Stimulated activated CD4-positive, alpha-beta T cell treated with anti-CD3 and anti-CD28 coated beads, Interleukin-4, amount 100 ng/mL, for 1 hour (primary cell): Measurements from ENCODE around the gene NEB.
"Not testable (repeated sequence)": the region's sequence is repeated elsewhere in the genome, so short reads cannot be mapped to it uniquely, and the experiment has no call there.

Source experiments
- DNase-seq: peaks from one replicate; pipeline ENCODE4 v3.0.0-alpha.2; 2020

NEB gene

DNA sequence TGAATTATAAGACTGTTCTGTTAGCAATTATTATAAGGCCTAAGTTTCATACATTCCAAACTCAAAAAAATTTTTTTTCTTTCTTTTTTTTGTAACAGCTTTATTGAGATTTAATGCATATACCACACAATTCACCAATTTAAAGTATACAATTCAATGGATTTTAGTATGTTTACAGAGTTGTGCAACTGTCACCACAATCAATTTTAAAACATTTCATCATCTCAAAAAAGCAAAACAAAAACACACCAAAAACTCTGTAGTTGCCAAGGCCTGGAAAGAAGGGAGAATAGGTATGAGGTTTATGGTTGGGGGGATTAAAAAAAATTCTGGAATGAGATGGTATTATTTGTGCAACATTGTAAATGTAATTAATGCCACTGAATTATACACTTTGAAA is 36.1 kb downstream of the NEB start:
- not testable (repeated sequence) for DNase-seq

DNA sequence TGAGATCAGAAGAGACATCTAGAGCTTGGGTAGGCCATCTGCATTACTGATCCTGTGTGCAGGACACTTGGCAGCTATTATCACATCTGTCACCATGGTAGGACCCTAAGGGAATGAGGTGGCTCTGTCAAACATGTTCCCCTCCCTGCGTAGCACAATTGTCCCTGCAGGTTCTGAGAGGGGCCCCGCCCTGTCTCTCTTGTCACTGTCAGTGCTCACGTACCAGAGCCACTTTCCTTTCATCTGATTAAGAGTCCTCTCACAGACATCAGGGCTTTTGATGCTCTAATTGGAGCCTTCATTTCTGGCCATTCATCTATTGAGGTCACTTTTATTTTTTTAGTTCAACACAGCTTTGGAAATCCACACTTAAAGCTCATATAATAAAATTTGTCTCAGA is 38.5 kb downstream of the NEB start:
- no peak for DNase-seq

DNA sequence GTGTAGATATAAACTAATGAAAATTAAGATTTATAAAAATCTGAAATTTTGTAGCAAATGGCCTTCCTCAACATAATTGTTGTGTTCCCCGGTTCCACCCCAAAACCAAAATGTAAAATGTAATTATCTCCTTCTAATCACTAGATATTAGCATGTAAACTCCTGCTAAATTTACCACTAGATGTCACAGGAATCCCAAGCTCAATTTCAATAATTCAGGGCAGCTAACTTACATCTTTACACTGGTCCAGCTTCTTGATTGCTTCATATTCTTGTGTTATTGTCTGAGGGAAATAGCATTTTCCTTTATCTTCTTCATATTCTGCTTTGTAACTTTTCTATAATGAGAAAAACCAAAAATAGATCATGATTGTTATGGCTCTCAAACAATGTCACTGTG is 42.6 kb downstream of the NEB start:
- no peak for DNase-seq

DNA sequence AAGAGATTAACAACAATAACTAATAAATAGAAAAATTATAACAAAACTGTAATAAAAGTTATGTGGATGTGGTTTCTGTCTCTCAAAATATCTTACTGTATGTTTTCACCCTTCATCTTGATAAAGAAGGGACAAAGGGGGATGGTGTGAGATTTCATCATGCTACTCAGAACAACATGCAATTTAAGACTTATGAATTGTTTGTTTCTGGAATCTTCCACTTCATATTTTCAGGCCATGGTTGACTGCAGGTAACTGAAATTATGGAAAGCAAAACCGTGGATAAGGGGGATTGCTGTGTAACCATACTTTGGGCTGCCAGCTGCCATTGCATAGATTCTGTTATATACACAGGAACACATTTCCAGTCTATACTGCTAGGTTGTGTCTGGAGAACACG is 45.6 kb downstream of the NEB start:
- no peak for DNase-seq

DNA sequence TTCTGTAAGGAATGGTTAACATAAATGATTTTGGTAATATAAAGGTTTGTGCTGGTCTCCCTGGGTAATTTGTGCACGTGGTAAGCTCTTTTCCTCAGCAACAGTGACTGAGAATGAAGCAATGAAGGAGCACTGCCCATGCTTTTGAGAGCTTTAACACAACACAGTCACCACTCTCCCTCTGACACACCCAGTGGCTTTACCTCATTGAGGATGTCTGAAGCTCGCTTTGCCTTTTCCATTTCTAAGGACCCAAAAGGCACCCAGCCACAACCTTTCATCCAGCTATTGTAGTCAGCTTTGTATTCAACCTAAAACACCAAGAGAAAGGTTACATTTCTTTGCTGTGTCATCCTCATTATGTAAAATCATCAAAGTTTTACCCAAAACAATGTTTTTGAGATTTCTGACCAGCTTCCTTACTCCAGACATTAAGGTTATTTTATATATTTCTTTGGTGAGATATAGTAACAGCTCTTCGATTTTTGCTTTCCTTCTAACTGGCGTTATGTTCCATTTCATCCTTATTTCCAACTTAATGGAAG is 51.7 kb downstream of the NEB start:
- no peak for DNase-seq

DNA sequence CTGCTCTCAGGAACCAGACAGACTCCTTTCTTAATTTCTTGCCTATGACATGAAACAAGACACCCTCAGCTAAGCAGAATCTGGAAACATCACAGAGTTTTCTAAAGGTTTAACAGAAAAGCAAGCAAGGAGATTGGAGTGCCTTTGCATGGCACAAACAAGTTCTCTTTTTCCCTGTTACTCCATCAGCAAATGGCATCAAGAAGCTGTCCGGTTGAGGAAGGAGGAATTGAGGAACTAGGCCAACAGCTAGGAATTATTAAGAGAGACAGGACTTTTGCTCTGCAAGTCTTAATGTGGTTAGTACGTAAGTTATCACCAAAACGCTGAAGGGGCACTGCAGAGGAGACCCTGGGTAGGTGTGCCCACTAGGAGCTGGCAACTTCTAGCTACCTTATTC is 53.2 kb downstream of the NEB start:
- no peak for DNase-seq

DNA sequence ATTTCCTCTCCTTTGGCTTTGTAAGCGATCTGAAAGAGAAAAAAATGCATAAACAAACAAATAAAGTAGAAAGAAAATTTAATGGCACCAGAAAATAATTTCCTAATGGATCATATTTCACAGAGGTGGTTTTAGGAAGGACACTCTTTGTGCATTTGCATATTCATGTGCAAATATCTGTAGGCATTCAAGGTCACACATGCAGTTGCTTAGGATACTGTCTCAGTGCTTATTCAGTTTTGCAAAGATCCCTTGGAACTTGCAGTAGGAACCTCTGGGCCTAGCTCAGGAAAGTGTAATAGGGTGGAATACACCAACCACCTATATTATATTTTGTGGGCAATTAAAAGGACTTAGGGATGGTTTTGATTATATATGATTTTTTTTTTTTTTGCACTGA is 54.3 kb downstream of the NEB start:
- no peak for DNase-seq

DNA sequence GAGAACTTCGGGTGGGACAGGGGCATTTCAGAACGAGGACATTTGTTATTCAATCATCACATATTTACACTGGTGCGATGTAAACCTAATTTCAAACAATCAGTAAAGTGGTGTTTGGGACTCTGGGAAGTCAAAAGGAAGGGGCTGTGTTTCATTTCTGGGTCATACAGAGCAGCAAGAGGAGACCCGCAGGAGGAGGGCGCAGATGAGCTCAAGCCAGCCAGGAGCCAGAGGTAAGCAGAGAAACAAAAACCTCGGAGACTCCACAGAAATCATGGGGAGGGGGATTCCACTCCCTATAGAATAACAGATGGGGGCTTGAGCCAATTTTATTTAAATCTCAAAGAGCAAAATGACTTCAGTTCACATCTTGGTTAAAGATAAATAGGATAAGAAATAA is 55.4 kb downstream of the NEB start:
- DNase-seq = no peak

DNA sequence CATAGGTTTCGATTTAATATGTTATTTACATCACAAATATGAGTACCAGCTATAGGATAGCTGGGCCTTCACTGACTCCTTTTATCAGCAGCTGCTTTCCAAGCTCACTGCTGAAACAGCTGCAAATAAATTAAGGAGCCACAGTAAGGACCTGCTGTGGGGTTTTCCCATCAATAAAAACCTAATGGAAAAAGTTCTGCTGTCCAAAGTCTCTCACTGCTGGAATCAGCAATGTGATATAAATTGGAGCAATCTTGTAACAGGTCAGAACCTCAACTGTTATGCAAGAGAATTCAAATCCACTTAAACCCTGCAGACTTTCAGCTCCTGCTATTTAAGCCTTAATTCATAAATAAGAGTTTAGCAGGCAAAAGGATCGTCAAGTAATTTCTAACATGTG is 61.3 kb downstream of the NEB start:
- DNase-seq = no peak

DNA sequence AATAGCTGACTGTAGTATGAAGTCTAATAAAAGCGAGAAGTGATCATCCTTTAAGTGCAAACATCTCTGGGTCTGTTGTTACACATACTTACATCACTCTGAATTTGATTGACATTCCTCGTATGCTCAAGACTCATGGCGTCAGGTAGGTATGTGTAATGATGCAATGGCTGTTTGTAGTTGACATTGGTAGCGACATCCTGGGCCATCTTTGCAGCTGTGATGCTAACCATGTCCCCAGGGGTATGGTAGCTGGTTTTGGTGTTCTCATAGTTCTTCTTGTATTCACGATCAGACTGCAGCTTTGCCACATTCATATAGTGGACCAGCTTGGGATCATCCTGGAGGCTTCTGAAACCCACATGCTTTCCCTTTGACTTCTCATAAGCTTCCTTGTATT is 62.0 kb downstream of the NEB start:
- DNase-seq = no peak

DNA sequence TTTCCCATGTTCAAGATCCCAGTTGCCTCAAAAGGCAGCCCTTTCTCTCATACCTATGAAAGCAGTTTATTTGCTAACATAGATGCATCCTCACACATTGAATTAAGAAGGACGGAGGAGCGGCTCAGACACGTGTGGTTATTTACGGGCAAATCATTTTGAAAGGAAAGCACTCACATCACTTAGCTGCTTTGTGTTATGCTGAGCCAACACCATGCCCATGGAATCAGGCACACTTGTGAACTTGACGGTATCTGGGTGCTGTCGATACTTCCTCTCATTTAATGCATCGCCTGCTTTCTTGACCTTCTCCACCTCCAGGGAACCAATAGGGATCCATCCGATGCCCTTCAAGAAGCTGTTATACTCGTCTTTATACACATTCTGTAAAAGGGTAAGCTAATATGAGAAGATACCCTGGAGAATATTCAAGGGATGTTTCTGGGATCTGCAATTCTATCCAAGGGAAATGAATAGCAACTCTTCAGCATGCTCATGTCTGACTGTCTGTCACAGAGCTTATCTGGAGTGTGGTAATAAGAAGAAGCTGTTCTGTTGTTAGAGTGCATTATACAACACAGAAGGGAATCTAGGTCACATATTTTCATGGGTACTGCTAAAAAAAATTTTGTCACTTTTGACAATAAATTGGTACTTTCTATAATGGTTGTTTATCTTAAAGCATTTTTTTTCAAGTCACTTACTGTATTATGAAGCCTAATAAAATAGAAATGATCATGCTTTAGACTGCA is 63.3 kb downstream of the NEB start:
- DNase-seq = no peak

DNA sequence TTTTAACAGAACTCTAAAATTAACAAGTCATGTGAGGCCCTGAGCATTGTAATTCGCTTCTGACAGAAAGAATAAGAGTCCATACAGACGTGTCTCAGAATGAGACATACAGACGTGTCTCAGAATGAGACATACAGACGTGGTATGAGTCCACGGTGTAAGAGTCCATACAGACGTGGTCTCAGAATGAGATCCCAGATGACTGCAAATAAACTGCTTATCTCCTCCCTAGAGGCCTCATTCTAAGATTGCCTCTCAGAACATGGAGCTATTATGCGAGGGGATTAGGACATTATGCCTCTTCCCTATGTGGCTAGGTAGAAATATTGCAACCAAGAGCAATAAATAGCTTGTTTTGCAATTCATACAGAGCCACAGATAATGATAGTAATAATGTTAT is 63.9 kb downstream of the NEB start:
- DNase-seq = no peak

DNA sequence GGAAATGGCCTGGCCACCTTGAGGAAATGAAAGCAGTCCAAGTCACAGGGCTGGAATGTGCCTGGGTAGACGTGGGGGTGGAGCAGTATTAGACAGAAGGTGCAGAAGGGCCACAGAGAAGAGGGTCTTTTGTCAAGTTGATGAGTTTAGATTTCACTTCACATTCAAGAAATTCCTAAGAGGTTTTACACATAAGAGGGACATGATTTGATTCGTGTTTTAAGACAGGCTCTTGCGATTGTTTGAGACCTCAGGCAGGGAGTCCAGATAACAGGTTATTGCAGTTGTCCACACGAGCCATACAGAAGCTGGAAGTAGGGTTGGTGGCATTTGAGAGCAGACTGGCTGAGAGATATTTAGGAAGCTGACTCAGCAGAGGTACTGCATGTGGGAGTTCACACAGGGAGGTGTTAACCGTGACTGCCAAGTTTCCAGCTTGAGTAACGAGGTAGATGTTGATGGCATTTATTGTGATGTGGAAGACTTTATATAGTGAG is 64.6 kb downstream of the NEB start:
- DNase-seq = no peak

DNA sequence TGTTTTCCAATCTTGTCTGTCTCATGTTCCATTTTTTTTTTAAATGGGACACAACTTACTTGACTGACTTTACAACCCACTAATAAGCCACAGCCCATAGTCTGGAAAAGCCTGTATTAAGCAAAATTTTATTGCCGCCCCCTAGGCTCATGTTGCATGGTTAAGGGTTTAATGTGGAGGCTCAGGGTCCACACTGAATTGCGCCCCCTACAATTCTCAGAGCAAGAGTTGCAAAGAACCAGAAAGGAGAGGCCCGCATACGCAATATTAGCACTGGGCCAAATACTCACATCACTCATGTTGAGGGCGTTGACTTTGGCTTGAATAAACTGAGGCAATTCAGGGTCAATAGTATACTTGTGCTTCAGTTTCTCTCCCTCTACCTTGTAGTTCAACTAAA is 65.5 kb downstream of the NEB start:
- no peak for DNase-seq

DNA sequence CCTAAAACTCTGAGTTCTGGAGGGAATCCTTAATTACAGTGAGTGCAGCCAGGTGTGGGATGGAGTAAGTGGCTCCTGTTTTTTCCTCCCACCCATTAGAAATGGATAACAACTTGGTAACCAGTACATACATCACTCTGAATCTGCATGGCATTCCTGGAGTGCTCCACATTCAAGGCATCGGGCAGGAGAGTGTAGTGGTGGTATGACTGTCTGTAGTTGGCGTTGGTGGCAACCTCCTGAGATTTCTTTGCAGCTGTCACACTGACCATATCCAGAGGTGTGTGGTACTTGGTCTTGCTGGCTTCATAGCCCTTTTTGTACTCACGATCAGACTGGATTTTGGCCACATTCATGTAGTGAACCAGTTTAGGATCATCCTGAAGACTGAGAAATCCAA is 68.3 kb downstream of the NEB start:
- no peak for DNase-seq

DNA sequence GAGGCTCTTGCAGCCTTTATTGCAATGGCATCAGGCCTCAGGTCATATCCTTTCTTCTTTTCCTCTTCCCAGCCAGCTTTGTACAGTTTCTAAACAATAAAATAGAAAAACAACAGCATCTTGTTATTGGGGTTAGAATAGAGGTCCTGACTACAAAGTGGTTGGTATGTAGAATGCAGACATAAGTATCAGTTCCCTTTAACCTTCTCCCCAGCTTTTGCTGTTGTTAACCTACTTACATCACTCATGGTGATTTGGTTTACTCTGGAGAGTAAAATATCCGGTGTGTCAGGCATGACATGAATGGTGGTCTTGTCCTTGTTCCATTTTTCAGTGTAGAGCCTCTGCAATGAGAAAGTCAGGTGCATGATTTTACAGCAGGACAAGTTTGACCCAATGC is 69.8 kb downstream of the NEB start:
- no peak for DNase-seq

DNA sequence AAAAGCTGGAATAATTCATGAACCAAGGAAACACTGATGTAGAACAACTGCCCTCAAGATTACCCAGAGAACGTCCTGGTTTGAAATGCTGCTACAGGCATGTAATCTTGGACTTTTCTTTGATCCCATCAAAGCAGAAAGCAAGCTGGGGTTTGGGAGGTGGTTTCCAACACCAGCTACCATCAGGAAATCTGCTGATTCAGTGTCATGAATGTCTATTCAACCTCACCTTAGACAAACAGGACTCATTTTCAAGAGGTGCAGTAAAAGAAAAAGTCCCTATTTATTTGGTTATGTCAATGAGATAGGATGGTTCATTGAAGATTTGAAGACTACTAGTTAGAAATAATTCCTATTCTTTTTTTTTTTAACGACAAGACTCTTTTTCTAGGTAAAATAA is 72.7 kb downstream of the NEB start:
- no peak for DNase-seq

DNA sequence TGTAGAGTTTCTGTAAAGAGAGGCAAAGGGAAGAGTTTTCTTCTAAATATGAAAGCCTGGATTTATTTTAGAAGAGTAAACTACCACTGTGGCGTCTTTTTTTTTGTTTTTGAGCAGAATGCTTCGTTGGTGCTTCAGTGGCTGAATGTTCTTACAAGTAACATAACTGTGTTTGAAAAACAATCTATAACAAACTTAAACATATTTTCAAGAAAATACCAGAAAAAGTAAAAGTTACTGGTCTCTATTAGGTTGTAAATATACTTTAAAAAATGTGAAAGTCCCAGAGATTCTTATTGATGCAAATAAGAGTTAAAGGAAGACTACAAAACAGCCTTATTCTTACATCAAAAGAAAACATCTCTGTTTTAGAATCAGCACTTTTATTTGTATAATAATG is 76.2 kb downstream of the NEB start:
- DNase-seq = no peak

DNA sequence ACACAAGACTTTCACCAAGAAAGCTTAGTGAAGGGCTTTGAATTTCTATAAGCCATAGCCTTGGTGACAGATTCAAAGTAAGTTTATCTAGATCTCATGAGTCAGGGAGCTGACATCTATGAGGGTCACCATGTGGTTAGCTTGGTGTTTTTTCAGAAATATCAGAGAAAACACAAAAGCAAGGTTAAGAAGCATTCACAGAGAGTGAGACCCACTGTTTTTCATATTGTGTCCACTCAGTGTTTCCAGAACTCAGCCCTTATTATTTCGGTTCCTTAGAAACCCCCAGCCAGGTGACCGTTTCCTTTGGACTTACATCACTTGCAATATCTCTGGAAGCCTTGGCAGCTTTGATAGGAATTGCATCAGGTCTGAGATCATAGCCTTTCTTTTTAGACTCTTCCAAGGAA is 76.6 kb downstream of the NEB start:
- no peak for DNase-seq

DNA sequence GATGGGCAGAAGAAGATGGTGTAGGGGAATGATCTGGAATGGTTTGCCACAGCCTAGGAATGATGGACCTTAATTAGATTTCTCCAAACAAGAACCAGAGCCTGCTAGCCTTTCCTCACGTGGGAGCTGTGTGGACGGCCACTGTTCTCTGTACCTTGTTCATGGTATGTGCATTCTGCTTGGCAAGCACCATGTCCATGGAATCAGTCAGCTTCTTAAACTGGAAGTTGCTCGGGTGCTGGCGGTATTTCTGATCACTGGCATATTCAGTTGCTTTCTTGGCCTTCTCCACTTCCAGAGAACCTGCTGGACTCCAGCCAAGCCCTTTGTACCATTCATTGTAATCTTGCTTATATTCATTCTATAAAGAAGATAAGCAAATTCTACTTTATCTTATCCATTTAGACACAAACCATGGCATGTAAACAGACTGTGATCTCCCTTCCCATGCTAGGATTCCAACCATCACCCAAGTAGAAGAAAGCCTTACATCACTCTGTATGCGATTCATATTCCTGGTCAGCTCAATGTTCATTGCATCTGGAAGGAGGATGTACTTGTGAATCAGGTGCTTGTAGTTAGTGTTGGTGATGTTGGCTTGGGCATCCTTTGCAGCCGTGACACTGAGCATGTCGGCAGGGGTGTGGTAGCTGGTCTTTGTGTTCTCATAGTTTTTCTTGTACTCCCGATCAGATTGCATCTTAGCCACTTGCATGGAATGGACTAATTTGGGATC is 78.4 kb downstream of the NEB start:
- DNase-seq = no peak

DNA sequence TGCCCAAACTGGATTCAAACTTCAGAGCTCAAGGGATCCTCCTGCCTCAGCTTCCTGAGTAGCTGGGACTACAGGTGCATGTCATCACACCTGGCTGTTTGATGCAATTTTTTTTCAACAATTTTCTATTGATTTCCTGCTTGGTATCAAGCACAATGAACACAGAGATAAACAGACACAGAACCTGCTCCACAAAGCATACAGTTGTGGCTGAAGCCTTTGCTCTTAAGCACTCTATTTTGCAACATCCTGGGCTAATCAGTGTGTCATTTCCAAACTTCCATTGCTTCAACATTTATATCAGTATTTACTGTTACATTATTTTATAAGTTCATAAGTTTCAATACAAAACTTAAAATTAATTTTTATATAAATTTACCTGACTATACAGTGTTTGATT is 79.4 kb downstream of the NEB start:
- no peak for DNase-seq

DNA sequence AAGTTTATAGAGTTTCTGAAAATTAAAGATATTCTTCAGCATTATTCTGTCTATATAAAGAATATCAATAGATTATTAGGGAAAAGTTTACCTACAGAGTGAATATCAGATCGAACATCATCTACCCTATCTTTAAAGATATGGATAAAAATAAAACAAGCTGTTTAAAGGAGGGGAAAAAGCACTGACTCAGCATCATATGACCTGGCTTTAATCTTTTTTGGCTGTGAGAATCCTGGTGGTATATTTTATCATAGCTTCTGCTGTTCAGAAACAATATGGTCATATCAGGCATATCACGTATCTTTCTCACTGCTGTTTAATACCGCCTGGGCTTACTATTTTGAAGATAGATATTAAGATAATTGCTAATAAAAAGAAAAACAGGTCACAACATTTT is 80.2 kb downstream of the NEB start:
- DNase-seq = no peak

DNA sequence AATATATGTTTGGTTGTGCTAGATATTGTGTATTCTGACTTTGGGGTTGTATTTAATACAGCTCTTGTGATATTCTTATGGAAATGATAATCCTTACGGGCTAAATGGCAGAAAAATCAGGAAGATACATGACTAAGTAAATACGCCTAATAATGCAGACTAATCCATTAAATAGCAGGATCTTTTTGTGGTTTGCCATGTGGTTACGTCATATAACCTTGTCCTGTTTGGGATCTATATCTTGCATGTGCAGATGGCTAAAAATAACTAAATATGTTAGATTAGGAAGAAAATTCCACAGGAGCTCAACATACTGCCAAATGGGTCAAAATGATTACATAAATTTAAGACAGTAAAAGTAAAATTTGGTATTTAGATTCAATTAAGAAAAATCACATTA is 83.0 kb downstream of the NEB start:
- no peak for DNase-seq

DNA sequence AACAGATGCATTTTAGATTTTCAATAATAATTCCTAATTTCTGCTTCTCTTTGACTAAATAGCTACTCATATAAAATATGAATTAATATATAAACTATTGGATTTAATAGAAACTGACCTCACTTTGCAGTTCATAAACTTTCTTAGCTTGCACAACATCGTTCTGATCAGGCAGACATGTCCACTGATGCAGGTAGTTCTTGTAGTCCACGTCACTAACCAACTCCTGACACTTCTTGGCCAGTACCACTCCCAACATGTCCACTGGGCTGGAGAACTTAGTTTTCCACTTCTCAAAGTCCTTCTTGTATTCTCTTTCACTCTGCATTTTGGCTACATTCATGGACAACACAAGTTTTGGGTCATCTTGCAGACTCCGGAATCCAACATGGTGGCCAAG is 83.8 kb downstream of the NEB start:
- no peak for DNase-seq

DNA sequence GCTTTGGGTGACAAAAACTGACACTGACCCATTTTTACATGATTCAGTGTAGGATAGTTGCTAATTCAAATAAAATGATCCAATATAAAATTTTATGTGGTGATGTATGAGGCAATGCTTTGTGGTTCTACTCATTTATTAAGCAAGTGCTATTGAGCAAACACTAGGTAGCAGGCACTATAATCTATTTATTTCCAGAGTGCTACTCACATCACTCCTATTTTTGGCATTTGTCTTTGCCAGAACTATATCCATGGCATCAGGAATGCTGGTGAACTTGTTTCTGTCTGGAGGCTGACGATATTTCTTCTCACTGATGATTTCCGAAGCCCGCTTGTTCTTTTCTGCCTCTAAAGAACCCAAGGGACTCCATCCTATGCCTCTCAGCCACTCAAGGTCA is 84.3 kb downstream of the NEB start:
- no peak for DNase-seq
